ES-I3 (cell line): Measurements from ENCODE around the gene PLOD1.
"Not testable (repeated sequence)": the region's sequence is repeated elsewhere in the genome, so short reads cannot be mapped to it uniquely, and the experiment has no call there.

Experiments
- H3K36me3 ChIP-seq: 2 replicates; pipeline ENCODE4 v1.6.1; 2013; ENCODE audit warnings: mild to moderate bottlenecking, low read length, control low read depth, moderate library complexity; ENCODE audit not compliant: insufficient read depth
- H3K4me1 ChIP-seq: 2 replicates; pipeline ENCODE4 v1.6.1; 2013; ENCODE audit warnings: mild to moderate bottlenecking, control low read depth, low read length; ENCODE audit not compliant: insufficient read depth
- H3K9ac ChIP-seq: 2 replicates; pipeline ENCODE4 v1.6.1; 2013; ENCODE audit warnings: low read depth, mild to moderate bottlenecking, low read length, moderate library complexity
- H3K9me3 ChIP-seq: 2 replicates; pipeline ENCODE4 v1.6.1; 2013; ENCODE audit warnings: mild to moderate bottlenecking, low read length, moderate library complexity; ENCODE audit not compliant: control insufficient read depth, insufficient read depth

The PLOD1 gene

GRCh38 chr1:11921022-11921421, 13.5 kb upstream of the PLOD1 start:
- peaks cover 4% of the 10 kb centered on the region; the same call in 1 of the 2 replicates for H3K36me3 ChIP-seq
- H3K9me3 ChIP-seq: no peaks in the 10 kb centered on the region
- no peak overlapping the region for H3K9ac ChIP-seq
- peaks cover 4% of the 10 kb centered on the region; the same call in 1 of the 2 replicates for H3K4me1 ChIP-seq

GRCh38 chr1:11923069-11923826, 11.3 kb upstream of the PLOD1 start:
- Histone ChIP-seq H3K9ac (no peak overlapping the region), H3K36me3 (peaks cover 4% of the 10 kb centered on the region; the same call in 1 of the 2 replicates)

GRCh38 chr1:11923827-11924113, 10.7 kb upstream of the PLOD1 start:
- peaks cover 4% of the 10 kb centered on the region; the same call in 1 of the 2 replicates for H3K36me3 ChIP-seq
- H3K4me1 ChIP-seq: peaks cover 4% of the 10 kb centered on the region; the same call in 1 of the 2 replicates
- no peaks in the 10 kb centered on the region for H3K9me3 ChIP-seq
- no peak overlapping the region for H3K9ac ChIP-seq

More at GRCh38 chr1:11923069-11923826, 11.3 kb upstream of the PLOD1 start:
- Histone ChIP-seq H3K4me1 (peaks cover 4% of the 10 kb centered on the region; the same call in 1 of the 2 replicates), H3K9me3 (no peaks in the 10 kb centered on the region)

GRCh38 chr1:11924334-11925195, 10.0 kb upstream of the PLOD1 start:
- H3K9me3 ChIP-seq: no peaks in the 10 kb centered on the region
- H3K4me1 ChIP-seq: peaks cover 4% of the 10 kb centered on the region; the same call in 1 of the 2 replicates
- peaks cover 4% of the 10 kb centered on the region; the same call in 1 of the 2 replicates for H3K36me3 ChIP-seq
- H3K9ac ChIP-seq: peak overlapping the region; percentile 30; the same call in 1 of the 2 replicates

- peak overlapping the region; percentile 57; the same call in 1 of the 2 replicates for H3K9ac ChIP-seq
- H3K36me3 ChIP-seq, H3K4me1 ChIP-seq: not testable (repeated sequence)
These were observed 9.2 kb upstream of the PLOD1 start for GRCh38 chr1:11925196-11925937.

GRCh38 chr1:11925938-11926292, 8.6 kb upstream of the PLOD1 start:
- no peaks in the 10 kb centered on the region for H3K9me3 ChIP-seq
- peaks cover 4% of the 10 kb centered on the region; the same call in 1 of the 2 replicates for H3K4me1 ChIP-seq
- H3K36me3 ChIP-seq: peaks cover 4% of the 10 kb centered on the region; the same call in 1 of the 2 replicates
- peak overlapping the region; percentile 57; the same call in 1 of the 2 replicates for H3K9ac ChIP-seq

More at GRCh38 chr1:11925196-11925937, 9.2 kb upstream of the PLOD1 start:
- H3K9me3 ChIP-seq: not testable (repeated sequence)

- no peaks in the 10 kb centered on the region for H3K9me3 ChIP-seq
- peaks cover 4% of the 10 kb centered on the region; the same call in 1 of the 2 replicates for H3K4me1 ChIP-seq
- H3K9ac ChIP-seq: no peak overlapping the region
- no peaks in the 10 kb centered on the region for H3K36me3 ChIP-seq
These were observed 6.5 kb upstream of the PLOD1 start for GRCh38 chr1:11927866-11928592.

- Histone ChIP-seq H3K36me3 (no peaks in the 10 kb centered on the region), H3K9me3 (no peaks in the 10 kb centered on the region), H3K9ac (no peak overlapping the region), H3K4me1 (no peaks in the 10 kb centered on the region)
These were observed 4.7 kb upstream of the PLOD1 start for GRCh38 chr1:11929849-11930248.

- H3K36me3 ChIP-seq: no peaks in the 10 kb centered on the region
- H3K4me1 ChIP-seq: peaks cover 3% of the 10 kb centered on the region; the same call in 1 of the 2 replicates
- no peak overlapping the region for H3K9ac ChIP-seq
- no peaks in the 10 kb centered on the region for H3K9me3 ChIP-seq
These were observed 3.7 kb upstream of the PLOD1 start for GRCh38 chr1:11930571-11931445.

GRCh38 chr1:11931845-11932244, 2.7 kb upstream of the PLOD1 start:
- Histone ChIP-seq H3K9me3 (no peaks in the 10 kb centered on the region), H3K4me1 (peaks cover 3% of the 10 kb centered on the region; the same call in 1 of the 2 replicates), H3K9ac (no peak overlapping the region), H3K36me3 (no peaks in the 10 kb centered on the region)

- peaks cover 12% of the 10 kb centered on the region; the same call in 1 of the 2 replicates for H3K4me1 ChIP-seq
- H3K36me3 ChIP-seq: no peaks in the 10 kb centered on the region
- no peaks in the 10 kb centered on the region for H3K9me3 ChIP-seq
- H3K9ac ChIP-seq: peak overlapping the region; percentile 66; the same call in 1 of the 2 replicates
These were observed 518 bp downstream of the PLOD1 start for GRCh38 chr1:11935057-11935412.

- not testable (repeated sequence) for H3K9ac ChIP-seq, H3K9me3 ChIP-seq, H3K36me3 ChIP-seq
- peaks cover 12% of the 10 kb centered on the region; the same call in 1 of the 2 replicates for H3K4me1 ChIP-seq
These were observed 1.2 kb downstream of the PLOD1 start for GRCh38 chr1:11935733-11936132.
